ENCODE measurements around the gene CRACR2B.

- TF ChIP-seq CTCF (IDR thresholded peaks at IDR 0.05; ENCODE audit: insufficient read depth, low read depth, low read length) = no peak
- TF ChIP-seq EZH2 (IDR thresholded peaks at IDR 0.05; ENCODE audit: insufficient read depth, low read length) = no peak
These were observed 41.3 kb upstream of the CRACR2B start for GRCh38 chr11:786235-787083.
